Stromal cell of bone marrow (primary cell): Measurements from ENCODE around the gene ARID4B.
"Not testable (repeated sequence)": the region's sequence is repeated elsewhere in the genome, so short reads cannot be mapped to it uniquely, and the experiment has no call there.

Source experiments
- DNase-seq: peaks from one replicate; pipeline ENCODE4 v3.0.0-alpha.2; 2012; ENCODE audit warnings: low read depth

ARID4B gene

DNA sequence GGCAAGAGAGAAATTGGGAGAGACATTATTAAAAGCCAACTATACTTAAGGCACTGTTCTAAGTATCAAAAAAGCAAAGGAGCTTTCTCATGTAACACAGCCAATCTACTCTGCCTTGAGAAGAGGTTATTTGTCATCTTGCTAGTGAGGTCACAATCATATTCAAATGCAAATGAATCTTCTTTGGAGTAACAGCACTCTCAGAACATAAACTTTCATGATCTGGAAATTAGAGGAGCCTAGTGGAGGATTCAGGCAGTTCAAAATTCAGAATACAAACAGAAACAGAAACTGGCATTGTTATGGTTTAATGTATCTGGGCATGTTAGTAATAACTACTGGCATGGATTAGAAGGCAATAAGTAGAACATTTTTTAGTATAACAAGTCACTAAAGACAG lies 57.4 kb downstream of the ARID4B start:
- DNase-seq, result peak; percentile 47

DNA sequence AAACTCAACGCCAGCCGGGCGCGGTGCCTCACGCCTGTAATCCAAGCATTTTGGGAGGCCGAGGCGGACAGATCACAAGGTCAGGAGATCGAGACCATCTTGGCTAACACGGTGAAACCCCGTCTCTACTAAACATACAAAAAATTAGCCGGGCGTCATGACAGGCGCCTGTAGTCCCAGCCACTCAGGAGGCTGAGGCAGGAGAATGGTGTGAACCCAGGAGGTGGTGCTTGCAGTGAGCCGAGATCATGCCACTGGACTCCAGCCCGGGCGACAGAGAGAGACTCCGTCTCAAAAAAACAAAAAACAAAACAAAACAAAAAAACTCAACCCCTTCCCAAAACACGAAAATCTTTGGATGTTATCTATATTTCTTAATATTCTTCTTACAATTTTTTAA lies 58.0 kb downstream of the ARID4B start:
- DNase-seq, result not testable (repeated sequence)

DNA sequence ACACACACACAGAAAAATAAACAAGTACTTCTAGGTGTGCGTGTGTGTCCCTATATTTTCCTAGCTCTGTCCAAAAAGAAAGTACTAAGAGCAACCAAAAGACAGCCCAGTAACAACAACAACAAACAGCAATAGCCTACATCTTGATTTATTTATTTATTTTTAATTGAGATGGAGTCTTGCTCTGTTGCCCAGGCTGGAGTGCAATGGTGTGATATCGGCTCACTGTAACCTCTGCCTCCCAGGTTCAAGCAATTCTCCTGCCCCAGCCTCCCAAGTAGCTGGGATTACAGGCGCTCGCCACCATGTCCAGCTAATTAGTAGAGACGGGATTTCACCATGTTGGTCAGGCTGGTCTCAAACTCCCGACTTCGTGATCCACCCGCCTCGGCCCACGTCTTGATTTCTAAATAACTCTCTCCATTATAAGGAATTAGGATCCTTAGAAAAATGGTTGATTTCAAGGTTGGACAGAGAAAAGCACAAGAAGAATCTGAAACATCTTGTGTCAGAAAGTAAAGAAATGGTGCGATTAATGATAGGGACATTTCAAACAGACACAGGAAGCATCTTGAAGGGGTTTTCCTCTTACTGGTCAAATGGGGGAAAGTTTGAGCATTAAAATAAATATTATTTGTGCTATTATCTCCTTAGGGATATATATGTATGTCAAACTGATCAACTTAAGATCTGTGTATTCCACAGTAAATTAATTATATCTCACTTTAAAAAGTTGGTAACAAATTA lies 59.4 kb downstream of the ARID4B start:
- DNase-seq, result no peak

DNA sequence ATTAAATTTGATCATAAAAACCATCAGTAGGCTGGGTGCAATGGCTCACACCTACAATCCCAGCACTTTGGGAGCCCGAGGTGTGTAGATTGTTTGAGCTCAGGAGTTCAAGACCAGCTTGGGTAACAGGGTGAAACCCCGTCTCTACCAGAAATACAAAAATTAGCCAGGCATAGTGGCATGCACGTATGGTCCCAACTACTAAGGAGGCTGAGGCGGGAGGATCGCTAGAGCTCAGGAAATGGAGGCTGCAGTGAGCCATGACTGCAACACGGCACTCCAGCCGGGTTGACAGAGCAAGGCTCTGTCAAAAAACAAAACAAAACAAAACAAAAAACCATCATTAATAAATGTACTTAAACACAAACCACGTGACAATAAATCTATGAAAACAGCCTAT lies 61.0 kb downstream of the ARID4B start:
- no peak for DNase-seq

DNA sequence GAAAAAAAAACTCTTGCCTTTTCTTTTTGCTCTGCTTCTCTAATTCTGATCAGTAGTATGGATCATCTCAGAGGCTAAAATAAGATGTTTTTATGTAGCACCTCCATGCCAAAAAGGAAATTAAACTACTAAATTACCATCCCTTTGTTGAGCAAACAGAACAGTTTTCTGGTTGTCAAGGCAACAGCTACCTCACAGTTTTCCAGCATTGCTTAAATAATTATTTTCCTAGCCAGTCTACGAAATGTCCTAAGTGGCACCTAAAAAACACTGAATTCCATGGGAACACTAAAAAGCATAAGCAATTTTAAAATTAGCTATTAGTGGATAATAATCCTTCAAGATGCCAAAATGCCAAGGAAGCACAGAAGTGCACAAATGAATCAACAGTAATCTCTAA lies 61.7 kb downstream of the ARID4B start:
- peak; percentile 9 for DNase-seq

DNA sequence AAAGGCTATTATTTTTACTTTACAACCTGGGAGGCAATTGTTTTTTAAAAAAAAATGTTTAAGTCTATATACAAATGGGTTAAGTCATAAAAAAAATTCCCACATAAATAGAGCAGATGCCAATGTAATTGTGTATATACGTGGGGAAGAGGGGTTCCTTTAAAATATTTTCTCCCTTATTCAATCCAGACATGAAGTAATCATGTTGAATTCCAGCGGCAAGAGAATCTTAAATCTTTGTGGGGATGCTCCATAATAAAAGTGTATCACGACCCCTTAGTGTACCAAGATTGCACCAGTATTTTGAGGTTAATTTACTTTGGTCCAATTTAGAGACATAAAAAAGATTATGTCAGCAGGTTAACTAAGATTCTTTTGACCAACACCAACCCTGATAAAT lies 62.1 kb downstream of the ARID4B start:
- no peak for DNase-seq

DNA sequence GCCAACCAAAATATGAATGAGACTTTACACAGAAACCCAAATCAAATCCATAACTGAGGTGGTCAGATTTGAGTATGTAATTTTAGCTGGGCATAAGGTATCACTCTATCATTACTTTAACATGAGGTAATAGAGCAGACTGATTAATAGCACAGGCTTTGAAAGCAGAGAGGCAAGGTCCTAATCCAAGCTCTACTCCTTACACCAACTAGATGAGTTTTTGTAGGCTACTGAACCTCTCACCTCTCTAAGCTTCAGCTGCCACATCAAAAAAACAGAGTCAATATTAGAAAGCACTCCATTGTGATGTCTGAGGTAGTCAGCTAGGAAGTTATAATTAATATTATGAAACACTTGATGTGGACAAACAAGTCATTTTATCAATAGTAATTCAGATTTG lies 63.7 kb downstream of the ARID4B start:
- DNase-seq, result no peak

DNA sequence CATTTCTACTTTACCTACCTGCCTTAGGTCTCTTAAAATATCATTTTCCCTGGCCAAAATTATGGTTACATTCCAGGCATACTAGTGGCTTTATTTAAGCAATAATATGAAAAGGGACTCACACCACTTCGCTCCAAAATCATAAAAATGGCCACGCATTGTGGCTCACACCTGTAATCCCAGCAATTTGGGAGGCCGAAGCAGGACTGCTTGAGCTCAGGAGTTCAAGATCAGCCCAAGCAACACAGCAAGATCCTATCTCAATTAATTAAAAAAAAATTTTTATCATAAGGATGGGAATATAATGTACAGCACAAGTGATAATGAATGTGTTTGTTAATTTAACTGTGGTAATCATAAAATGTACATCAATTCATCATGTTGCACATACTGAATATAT lies 65.4 kb downstream of the ARID4B start:
- DNase-seq, result no peak

DNA sequence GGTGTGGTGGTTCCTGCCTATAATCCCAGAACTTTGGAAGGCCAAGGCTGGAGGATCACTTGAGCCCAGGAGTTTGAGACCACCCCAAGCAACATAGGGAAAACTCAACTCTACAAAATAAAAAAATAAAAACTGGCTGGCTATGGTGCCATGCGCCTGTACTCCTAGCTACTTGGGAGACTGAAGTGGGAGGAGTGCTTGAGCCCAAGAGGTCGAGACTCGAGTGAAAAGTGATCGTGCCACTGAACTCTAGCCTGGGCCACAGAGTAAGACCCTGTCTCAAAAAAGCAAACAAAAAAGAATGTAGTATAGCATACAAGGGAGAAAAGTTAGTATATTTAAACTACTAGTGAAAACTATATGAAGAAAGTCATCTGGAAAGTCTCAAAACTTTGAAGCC lies 66.7 kb downstream of the ARID4B start:
- no peak for DNase-seq

DNA sequence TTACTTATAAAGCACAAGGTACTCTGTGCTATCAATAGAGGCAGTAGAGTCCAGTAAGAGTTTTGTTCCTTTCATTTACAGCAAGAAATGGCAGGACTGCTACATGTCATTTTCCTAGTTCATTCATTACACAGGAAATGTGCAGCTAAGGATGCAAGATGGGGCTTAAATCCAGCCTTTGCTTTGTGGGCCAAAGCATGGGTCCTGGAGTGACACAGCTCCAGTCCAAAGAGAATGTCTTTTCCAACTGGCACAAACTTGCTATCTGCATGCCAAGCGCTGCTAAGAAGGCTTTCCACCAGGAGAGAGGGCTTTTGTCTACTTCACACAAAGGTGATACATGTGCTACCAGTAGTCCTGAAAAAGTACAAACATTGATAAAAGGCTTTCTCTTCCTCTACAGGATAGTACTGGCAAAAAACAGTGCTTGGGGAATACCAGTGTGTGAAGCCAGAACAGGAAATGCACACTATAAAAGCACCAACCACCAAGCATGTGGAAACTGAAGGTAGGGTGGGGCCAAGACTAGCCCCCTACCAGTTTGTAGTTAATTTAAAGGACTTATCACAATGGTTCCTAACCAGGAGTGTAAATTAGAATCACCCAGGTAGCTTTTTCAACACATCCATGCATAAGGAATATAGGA lies 68.7 kb downstream of the ARID4B start:
- DNase-seq, result no peak

DNA sequence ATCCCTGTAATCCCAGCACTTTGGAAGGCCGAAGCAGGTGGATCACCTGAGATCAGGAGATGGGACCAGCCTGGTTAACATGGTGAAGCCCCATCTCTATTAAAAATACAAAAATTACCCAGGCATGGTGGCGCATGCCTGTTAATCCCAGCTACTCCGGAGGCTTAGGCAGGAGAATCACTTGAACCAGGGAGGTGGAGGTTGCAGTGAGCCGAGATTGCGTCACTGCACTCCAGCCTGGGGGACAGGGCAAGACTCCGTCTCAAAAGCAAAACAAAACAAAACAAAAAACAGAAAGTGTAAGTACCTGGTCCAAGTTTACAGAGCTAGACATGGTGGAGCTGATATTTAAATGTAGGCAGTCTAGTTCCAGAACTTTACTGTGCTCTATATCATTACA lies 69.9 kb downstream of the ARID4B start:
- DNase-seq, result not testable (repeated sequence)

DNA sequence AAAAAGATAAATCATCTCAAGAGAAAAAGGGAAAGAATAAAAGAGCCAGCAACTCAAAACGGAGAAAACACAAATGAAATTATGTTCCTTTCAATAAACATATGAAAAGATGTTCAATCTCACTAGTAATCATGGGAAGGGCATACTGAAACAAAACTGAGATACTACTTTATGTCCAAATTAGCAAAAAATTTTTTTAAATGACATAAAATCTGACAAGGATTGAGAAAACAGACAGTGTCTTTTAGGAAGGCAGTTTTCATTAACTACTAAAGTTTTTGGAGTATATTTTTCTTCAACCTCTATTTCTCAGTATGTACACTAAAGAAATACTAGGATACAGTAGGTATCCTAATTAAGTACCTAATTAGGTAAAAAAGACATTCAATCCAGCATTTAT lies 73.3 kb downstream of the ARID4B start:
- no peak for DNase-seq

DNA sequence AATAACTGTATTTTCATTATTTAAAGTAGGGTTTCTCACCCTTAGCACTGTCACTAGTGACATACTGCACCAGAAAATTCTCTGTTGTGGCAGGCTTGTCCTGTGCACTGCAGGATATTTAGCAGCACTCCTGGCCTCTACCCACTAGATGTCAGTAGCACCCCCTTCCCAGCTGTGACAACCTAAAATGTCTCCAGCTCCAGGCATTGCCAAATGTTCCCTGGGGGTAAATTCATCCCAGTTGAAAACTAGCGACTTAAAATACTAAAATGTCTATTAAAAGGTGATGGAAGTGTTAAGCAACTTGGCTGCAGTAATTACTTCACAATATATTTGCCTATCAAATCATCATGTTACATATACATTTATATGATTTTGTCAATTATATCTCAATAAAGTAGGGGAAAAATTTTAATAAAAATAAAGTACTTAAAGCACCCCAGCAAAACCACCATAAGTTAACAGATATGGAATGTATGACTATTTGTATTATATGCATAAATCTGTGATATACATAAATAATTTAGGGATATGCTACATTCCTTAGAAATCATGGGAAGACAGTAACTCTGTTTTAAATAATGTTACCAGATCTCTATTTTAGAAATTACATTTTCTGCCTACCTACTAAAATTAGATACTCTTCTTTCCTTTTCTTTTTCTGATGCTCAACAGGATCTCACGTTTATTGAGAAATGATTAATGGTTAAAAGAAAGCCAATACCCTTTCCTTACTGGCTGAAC lies 74.6 kb downstream of the ARID4B start:
- peak; percentile 59 for DNase-seq

DNA sequence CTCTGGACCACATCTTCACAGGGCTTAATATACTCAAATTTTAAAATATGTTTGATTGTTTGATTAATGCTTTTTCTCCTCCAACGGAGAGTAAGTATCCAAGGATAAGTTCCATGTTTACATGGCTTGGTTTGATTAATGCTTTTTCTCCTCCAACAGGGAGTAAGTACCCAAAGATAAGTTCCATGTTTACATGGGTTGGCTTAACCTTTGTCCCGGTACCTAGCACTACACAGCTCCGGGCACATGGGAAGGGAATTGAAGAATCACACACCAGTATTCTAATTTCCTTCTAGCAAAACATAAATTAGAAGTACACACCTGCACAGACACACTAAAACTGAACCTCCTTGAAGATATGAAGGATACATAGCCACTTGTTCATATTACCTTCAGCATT lies 77.5 kb downstream of the ARID4B start:
- no peak for DNase-seq

DNA sequence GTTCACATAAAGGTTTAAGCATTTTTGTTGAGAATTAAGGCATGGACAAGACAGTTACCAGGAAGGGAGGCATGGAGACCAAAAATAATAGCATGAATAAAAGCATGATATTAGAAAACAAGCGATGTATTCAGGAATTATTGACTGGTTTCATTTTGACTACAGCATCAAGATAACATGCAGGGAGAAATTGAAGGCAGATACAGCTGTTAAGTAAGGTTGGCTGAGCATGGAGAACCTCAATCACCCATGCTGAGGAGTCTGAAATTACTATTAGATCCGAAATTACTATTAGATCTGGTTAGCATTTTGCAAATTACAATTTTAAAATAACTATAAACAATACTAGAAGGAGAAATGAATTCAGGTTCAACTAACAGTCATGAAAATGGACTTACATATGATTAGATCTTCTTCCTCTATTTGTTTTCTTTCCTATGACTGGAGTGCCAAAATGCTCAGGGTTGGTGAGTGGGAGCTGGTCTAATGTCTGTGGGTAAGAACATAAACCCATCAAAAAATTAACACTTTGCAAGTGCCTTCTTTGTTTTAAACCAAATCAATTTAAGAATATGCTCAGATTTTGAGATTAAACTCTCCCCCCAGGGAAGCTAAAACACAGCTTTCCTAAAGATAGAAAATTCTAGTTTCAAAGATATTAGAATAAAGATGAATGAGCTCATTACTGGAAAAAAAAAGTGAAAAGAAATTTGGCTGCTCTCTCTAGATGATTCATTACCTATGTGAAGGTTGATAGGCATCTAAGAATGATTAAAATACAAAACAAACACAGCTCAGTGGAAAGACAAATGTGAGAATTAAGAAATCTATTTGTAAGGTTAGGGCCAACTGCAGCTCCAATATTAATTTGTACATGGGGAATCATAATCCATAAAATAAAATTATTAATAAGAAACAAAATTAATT lies 81.7 kb downstream of the ARID4B start:
- no peak for DNase-seq

DNA sequence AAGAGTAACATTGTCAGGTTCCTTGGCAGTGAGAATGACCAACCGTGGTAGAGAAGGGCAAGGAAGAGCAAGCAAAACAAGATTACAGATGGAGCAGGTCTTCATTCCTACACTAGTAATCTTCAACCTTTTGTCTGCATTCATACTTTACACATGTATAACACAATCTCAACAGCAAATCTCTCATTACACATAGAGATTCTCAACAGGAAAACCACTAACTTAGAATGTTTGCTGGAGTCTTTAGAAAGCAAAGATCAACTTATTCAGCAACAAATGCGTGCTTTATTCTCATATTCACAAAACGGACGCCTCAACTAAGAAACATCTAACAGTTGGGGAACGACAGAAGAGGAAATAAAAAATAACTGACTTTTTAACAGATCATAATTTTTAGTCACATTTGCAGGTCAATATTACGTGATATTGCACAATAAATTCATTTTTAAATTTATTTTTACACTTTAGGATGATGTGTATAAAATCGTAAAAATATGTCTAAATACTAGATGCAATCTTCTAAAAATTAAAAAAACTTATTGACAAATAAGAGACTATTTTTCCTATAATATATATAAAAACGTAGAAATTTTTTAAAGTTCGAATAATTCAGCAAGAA lies 82.9 kb downstream of the ARID4B start:
- no peak for DNase-seq

DNA sequence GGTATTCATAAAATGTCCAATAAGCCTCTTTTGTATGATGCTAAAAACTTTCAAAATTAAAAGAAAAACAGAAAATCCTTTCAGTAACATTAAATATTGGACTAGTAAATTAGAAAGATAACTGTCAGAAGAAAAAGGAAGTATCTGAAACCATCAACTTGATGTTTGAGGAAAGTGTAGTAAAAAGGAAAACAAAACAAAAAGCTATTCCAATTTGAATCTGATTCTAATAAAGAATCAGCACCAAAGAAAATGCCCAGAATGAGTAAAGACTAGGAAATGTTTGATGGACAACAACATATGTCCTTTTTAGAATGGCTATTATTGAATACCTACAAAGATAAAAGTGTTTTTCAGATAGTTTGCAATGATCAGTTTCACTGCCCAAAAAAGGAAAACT lies 87.0 kb downstream of the ARID4B start:
- no peak for DNase-seq

DNA sequence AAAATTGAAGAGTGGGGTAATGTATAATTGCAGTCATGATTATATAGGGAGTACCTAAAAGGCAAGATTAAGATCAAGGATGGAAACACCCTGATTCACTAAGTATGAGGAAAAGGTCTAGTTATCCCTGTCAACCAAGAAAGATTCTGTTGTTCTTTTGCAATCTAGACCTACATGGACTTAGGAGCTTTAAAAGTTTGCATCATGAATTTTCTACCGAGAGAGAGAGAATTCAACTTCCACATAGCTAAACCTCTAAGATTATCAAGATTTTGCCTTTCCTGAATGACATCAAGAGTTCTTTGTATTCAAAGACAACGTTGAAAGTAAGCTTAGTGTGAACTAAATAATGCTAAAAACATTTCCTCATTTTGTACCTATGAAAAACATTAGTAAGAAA lies 88.1 kb downstream of the ARID4B start:
- no peak for DNase-seq

DNA sequence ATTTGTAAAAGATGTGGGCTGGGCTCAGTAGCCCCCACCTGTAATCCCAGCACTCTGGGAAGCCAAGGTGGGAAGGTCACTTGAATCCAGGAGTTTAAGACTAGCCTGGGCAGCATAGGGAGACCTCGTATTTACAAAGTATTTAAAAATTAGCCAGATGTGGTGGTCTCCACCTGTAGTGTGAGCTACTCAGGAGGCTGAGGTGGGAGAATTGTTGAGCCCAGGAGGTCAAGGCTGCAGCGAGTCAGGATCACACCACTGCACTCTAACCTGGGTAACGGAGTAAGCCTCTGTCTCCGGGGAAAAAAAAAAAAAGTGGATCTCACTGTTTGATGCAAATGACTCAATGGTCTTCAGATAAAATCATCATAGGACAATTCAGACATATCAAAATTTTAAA lies 89.4 kb downstream of the ARID4B start:
- DNase-seq, result no peak

DNA sequence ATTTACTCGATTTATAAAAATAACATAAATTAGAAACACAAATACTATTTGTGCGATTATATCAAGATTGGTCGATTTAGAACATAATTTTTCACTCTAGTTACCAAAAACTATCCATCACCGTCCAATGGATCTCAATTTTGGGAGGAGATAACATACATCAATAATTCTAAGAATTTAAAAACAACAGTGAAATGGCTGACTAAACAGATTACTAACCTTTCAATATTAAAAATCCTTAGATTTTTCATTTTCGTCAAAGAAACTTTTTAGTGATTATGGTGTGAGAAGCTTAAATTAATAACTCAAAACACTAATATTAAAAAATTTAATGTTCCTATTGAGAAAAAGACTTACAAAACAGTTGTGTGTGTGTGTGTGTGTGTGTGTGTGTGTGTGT lies 91.9 kb downstream of the ARID4B start:
- DNase-seq, result no peak

DNA sequence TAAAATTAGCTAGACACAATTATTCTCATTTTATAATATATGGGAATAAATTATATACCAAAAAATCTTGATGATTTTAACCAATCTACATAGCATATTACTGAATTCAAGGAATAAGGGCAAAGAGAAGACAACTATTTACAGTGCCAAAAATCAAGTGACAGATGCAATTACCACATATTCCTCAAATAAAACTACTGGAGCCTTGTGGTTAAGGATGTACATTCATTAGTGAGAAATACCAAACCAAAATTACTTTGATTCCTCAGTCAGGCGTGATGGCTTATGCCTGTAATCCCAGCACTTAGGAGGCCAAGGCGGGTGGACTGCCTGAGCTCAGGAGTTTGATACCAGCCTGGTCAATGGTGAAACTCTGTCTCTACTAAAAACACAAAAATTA lies 98.1 kb downstream of the ARID4B start:
- no peak for DNase-seq

DNA sequence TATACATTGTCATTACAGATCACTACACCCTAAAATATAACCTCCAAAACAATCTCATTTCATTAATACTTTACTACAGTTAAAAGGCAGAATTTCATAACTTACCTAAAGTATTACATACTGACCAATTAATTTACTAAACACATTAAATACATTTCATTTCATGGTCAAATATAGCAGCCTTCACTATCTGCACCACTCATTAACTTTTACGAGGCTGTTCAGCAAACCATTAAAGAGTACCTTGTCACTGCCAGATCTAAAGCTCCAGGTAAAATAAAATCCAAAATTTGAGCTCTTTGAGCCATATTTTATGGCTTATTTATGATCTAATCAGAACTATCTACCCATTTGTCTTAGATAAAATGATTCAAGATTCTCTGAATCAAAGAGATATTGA lies 100.6 kb downstream of the ARID4B start:
- no peak for DNase-seq
